K562 (cell line): ENCODE results near the gene CBY3. TPM values are rescaled to one million over a fixed set of nuclear protein-coding genes. Genes with fewer than 3 reads are reported as not detected.

Experiments
- ATAC-seq: fragments of 200-7000 bp; cut with Tn5 transposase; 3 replicates; pipeline ENCODE4 v1.9.1; 2020; ENCODE audit warnings: moderate library complexity
- BruUV-seq: library from RNA; stranded (reverse); fragments of 400-500 nt; replicated peaks from 2 replicates; lab custom pipeline; 2021; lab: Mats Ljungman, UMichigan
- CTCF ChIA-PET: fragments of 300-600 bp; formaldehyde crosslinking; extraction: SDS; loops from one replicate; lab custom pipeline; 2021; ENCODE audit warnings: low intra/inter-chr PET ratio; lab: Yijun Ruan, JAX
- POLR2A ChIA-PET: fragments of 300-600, 350-650 bp; sonication (Branson Sonifier 250); formaldehyde crosslinking; extraction: SDS; loops from one replicate; lab custom pipeline; 2021; ENCODE audit warnings: antibody characterized with exemption, inconsistent platforms; lab: Yijun Ruan, JAX
- DNase-seq, 4 experiments: peaks; one replicate each; pipeline versions ENCODE4 v3.0.0 to v3.0.0-alpha.2; 2011 to 2018; ENCODE audit warnings: low spot score in 3 of 4, mixed read lengths in 3 of 4; ENCODE audit errors: extremely low read depth in 1 of 4
- FAIRE-seq: peaks from 2 replicates; lab custom pipeline; 2011; peaks lifted over from hg19 to GRCh38; lab: Jason Lieb, UNC
- H2AFZ ChIP-seq: 2 replicates; pipeline ENCODE4 v1.6.0; 2011; ENCODE audit warnings: low read depth, low read length, control low read depth, inconsistent platforms
- H3K27ac ChIP-seq: fragments of 200-600 bp; 3 replicates; pipeline ENCODE4 v1.8.0; 2011; ENCODE audit warnings: low read depth, mild to moderate bottlenecking, control low read depth, inconsistent platforms, low read length, moderate library complexity, mixed read lengths; ENCODE audit errors: extremely low read depth
- H3K27me3 ChIP-seq, 2 experiments: fragments of 300-600 bp in 1 of 2; 2 replicates in 1 of 2; 3 replicates in 1 of 2; pipeline versions ENCODE4 v1.6.0 to v1.8.0; 2011; ENCODE audit warnings: inconsistent platforms in 2 of 2, low read length in 2 of 2, mild to moderate bottlenecking in 1 of 2, mixed read lengths in 1 of 2, moderate library complexity in 1 of 2; ENCODE audit not compliant: control insufficient read depth in 2 of 2, insufficient read depth in 2 of 2
- H3K36me3 ChIP-seq: fragments of 300-600 bp; 3 replicates; pipeline ENCODE4 v1.8.0; 2011; ENCODE audit warnings: mild to moderate bottlenecking, low read length, inconsistent platforms; ENCODE audit not compliant: control insufficient read depth, insufficient read depth
- H3K4me1 ChIP-seq, 2 experiments: fragments of 200-600 bp in 1 of 2; replicated peaks in 1 of 2; 2 replicates in 1 of 2; 3 replicates in 1 of 2; pipeline versions ENCODE4 v1.5.1 to v1.8.0; 2011; ENCODE audit warnings: inconsistent platforms in 2 of 2, low read length in 2 of 2, mild to moderate bottlenecking in 1 of 2, mixed read lengths in 1 of 2, moderate library complexity in 1 of 2; ENCODE audit not compliant: control insufficient read depth in 2 of 2, insufficient read depth in 2 of 2
- H3K4me2 ChIP-seq: 2 replicates; pipeline ENCODE4 v1.6.1; 2011; ENCODE audit warnings: low read length, control low read depth, inconsistent platforms, mixed read lengths; ENCODE audit not compliant: insufficient read depth
- H3K4me3 ChIP-seq: fragments of 200-600 bp; sonication (generic), shearing (Covaris generic); 2 replicates; pipeline ENCODE4 v1.5.1; 2016; ENCODE audit warnings: control low read depth, inconsistent platforms
- H3K79me2 ChIP-seq: fragments of 200-600 bp; 3 replicates; pipeline ENCODE4 v1.8.0; 2011; ENCODE audit warnings: low read length, inconsistent platforms; ENCODE audit not compliant: control insufficient read depth, insufficient read depth
- H3K9ac ChIP-seq, 2 experiments: 2 replicates each; pipeline versions ENCODE4 v1.6.0 to v1.6.1; 2011; ENCODE audit warnings: low read depth in 2 of 2, low read length in 2 of 2, control low read depth in 1 of 2, inconsistent platforms in 1 of 2, mild to moderate bottlenecking in 1 of 2, mixed read lengths in 1 of 2; ENCODE audit not compliant: insufficient read depth in 1 of 2
- H3K9me1 ChIP-seq: one replicate; pipeline ENCODE4 v1.6.0; 2011; ENCODE audit warnings: inconsistent platforms, mild to moderate bottlenecking, low read length, moderate library complexity; ENCODE audit not compliant: control insufficient read depth, insufficient read depth
- H3K9me3 ChIP-seq: replicated peaks from 2 replicates; pipeline ENCODE4 v1.5.1; 2011; ENCODE audit warnings: low read depth, low read length, inconsistent platforms; ENCODE audit not compliant: control insufficient read depth, insufficient read depth
- H4K20me1 ChIP-seq: replicated peaks from 2 replicates; pipeline ENCODE4 v1.6.1; 2011; ENCODE audit warnings: low read length, inconsistent platforms, mixed read lengths; ENCODE audit not compliant: control insufficient read depth, insufficient read depth
- CEBPB ChIP-seq: fragments of 450-650 bp; IDR thresholded peaks from 2 replicates; pipeline ENCODE4 v1.6.1; 2016; ENCODE audit warnings: missing genetic modification characterization, missing compliant biosample characterization
- CSDE1 ChIP-seq, 2 experiments: fragments of 450-650 bp; IDR thresholded peaks; 2 replicates each; pipeline ENCODE4 v1.6.1; 2016; ENCODE audit warnings: mild to moderate bottlenecking in 1 of 2
- EGR1 ChIP-seq: fragments of 450-650 bp; conservative IDR thresholded peaks from 2 replicates; pipeline ENCODE4 v1.6.1; 2017; ENCODE audit warnings: mild to moderate bottlenecking
- EHMT2 ChIP-seq: fragments of 450-650 bp; IDR thresholded peaks from 2 replicates; pipeline ENCODE4 v1.6.1; 2018; ENCODE audit warnings: antibody characterized with exemption
- FOS ChIP-seq: IDR thresholded peaks from 3 replicates; pipeline ENCODE4 v1.6.1; 2011; ENCODE audit not compliant: insufficient read length; ENCODE audit errors: extremely low read depth
- FOXK2 ChIP-seq, 2 experiments: fragments of 450-650 bp; IDR thresholded peaks in 1 of 2; conservative IDR thresholded peaks in 1 of 2; 2 replicates each; pipeline ENCODE4 v1.6.1; 2016; ENCODE audit warnings: low read depth in 2 of 2, mild to moderate bottlenecking in 1 of 2
- GABPB1 ChIP-seq: sonication (generic); formaldehyde crosslinking; IDR thresholded peaks from 2 replicates; pipeline ENCODE4 v1.8.0; 2022; ENCODE audit warnings: mild to moderate bottlenecking, missing genetic modification reagents
- GTF2F1 ChIP-seq: IDR thresholded peaks from 2 replicates; pipeline ENCODE4 v1.6.1; 2011; ENCODE audit warnings: low read depth, low read length, improper control_type of control experiment
- MEIS2 ChIP-seq: fragments of 450-650 bp; IDR thresholded peaks from 2 replicates; pipeline ENCODE4 v1.6.1; 2014; ENCODE audit warnings: mild to moderate bottlenecking; ENCODE audit not compliant: partially characterized antibody
- MYNN ChIP-seq, 2 experiments: sonication (generic); formaldehyde crosslinking in 1 of 2; IDR thresholded peaks; 2 replicates each; pipeline versions ENCODE4 v1.5.0 to v1.6.1; 2016 to 2020; ENCODE audit warnings: antibody characterized with exemption in 1 of 2, missing genetic modification reagents in 1 of 2
- NCOA2 ChIP-seq, 2 experiments: fragments of 450-650 bp; IDR thresholded peaks; 2 replicates each; pipeline ENCODE4 v1.6.1; 2018; ENCODE audit warnings: mild to moderate bottlenecking in 2 of 2, moderate library complexity in 1 of 2; ENCODE audit not compliant: partially characterized antibody in 2 of 2
- RBM25 ChIP-seq: fragments of 200-400 bp; formaldehyde crosslinking; IDR thresholded peaks from 2 replicates; pipeline ENCODE4 v1.6.1; 2018; ENCODE audit warnings: low read length, low read depth, moderate library complexity; ENCODE audit not compliant: severe bottlenecking
- RBM39 ChIP-seq: fragments of 200-400 bp; formaldehyde crosslinking; optimal IDR thresholded peaks from 2 replicates; pipeline ENCODE3; 2018; ENCODE audit warnings: low read depth, low read length
- SLC30A9 ChIP-seq: fragments of 250-450 bp; sonication (Bioruptor Pico); IDR thresholded peaks from 2 replicates; pipeline ENCODE4 v1.8.0; 2022; ENCODE audit warnings: mild to moderate bottlenecking, moderate library complexity
- TBP ChIP-seq: optimal IDR thresholded peaks from 2 replicates; pipeline ENCODE3; 2011; ENCODE audit warnings: low read depth, low read length, improper control_type of control experiment
- ZFPM2 ChIP-seq: fragments of 250-450 bp; sonication (Bioruptor Pico); IDR thresholded peaks from 2 replicates; pipeline ENCODE4 v1.5.1; 2022; ENCODE audit warnings: mild to moderate bottlenecking
- WGBS: fragments of 100-300 bp; shearing (Covaris generic); methylation state at CpG from one replicate; pipeline ENCODE4 v1.1.6; 2016; ENCODE audit warnings: low coverage, mixed read lengths; ENCODE audit not compliant: insufficient coverage; ENCODE audit errors: missing lambda C conversion rate; 5-methylcytosine and 5-hydroxymethylcytosine counted together
- in situ Hi-C: fragments of 300-500 bp; cut with MboI; formaldehyde crosslinking; loops from 4 replicates; pipeline ENCODE4 v1.15.0; 2018; ENCODE audit warnings: inconsistent platforms, mixed read lengths
- intact Hi-C: fragments of 100-400 bp; cut with micrococcal nuclease; formaldehyde crosslinking; loops from 2 replicates; pipeline ENCODE4 v1.14.2; 2022
- polyA plus RNA-seq, 8 experiments: library from polyadenylated mRNA; depleted of rRNA in 4 of 8; stranded (reverse) in 5 of 8; unstranded in 3 of 8; fragments of >200 nt; fragmentation: Nextera tagmentation in 2 of 8; fragmentation: Illumina TruSeq in 1 of 8; extraction: Ambion mirVana in 2 of 8; extraction: Trizol in 1 of 8; gene quantifications; 2 replicates each; pipeline versions ENCODE4 v1.2.1 to v1.2.3, GENCODE V29; 2011 to 2014; ENCODE audit warnings: inconsistent platforms in 1 of 8, missing spikeins in 1 of 8
- total RNA-seq, 7 experiments: library from RNA; depleted of rRNA in 6 of 7; stranded (reverse); fragments of >200 nt in 6 of 7; fragmentation: Illumina TruSeq in 2 of 7; extraction: Trizol in 2 of 7; gene quantifications; 2 replicates each; pipeline versions ENCODE4 v1.2.1 to v1.2.3, GENCODE V29; 2011 to 2021; ENCODE audit warnings: low replicate concordance in 1 of 7
- TF ChIP-seq, protein P1 (sequence below): fragments of 450-650 bp; formaldehyde crosslinking; IDR thresholded peaks from 2 replicates; pipeline ENCODE4 v1.4.0; 2020; ENCODE audit warnings: mild to moderate bottlenecking, mixed read lengths
- TF ChIP-seq, protein P2 (sequence below): fragments of 450-650 bp; formaldehyde crosslinking; IDR thresholded peaks from 2 replicates; pipeline ENCODE4 v1.4.0; 2022; ENCODE audit warnings: mild to moderate bottlenecking, moderate library complexity
- TF ChIP-seq, protein P3 (sequence below): sonication (generic); formaldehyde crosslinking; IDR thresholded peaks from 2 replicates; pipeline ENCODE4 v1.8.0; 2022; ENCODE audit warnings: mild to moderate bottlenecking, missing genetic modification reagents
- TF ChIP-seq, protein P4 (sequence below): fragments of 250-450 bp; sonication (Bioruptor Pico); IDR thresholded peaks from 2 replicates; pipeline ENCODE4 v1.8.0; 2021; ENCODE audit warnings: borderline replicate concordance, mild to moderate bottlenecking, moderate library complexity; ENCODE audit not compliant: poor library complexity, severe bottlenecking

CBY3 gene
- total and polyA plus RNA-seq, 9 of the 15 experiments (the other 6 are each of a cell fraction or from before 2014, with no cell fraction given), result not detected

DNA sequence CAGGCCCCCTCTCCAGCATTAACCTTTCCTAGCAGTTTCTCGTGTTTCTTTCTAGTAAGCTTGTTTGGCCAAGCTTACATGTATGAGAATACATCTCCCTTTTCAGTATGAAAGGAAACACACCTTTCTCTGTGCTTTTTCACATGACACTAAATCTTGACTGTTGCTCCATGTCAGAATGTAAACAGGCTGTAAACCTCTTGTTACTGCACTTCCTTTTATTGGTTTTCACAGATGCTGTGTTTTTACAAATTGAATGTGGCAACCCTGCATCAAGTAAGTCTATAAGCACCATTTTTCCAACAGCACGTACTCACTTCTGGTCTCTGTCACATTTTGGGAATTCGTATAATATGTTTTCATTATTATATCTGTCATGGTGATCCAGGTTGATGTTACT, 15.8 kb upstream of the CBY3 start (continued):
- TF ChIP-seq, protein P1, sequence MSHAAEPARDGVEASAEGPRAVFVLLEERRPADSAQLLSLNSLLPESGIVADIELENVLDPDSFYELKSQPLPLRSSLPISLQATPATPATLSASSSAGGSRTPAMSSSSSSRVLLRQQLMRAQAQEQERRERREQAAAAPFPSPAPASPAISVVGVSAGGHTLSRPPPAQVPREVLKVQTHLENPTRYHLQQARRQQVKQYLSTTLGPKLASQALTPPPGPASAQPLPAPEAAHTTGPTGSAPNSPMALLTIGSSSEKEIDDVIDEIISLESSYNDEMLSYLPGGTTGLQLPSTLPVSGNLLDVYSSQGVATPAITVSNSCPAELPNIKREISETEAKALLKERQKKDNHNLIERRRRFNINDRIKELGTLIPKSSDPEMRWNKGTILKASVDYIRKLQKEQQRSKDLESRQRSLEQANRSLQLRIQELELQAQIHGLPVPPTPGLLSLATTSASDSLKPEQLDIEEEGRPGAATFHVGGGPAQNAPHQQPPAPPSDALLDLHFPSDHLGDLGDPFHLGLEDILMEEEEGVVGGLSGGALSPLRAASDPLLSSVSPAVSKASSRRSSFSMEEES (CRISPR knock-in tag), result no peak
- TF ChIP-seq RBM25 (no peak), MEIS2 (peak; percentile 59), FOXK2 (conservative IDR thresholded peaks at IDR 0.05 in 1 of 2, IDR thresholded peaks at IDR 0.05 in 1 of 2; ENCODE audit: low read depth in 2 of 2) (peak in 1 of 2 experiments; percentile 36; a peak in 1 of 4 replicates), GTF2F1 (no peak)
- TF ChIP-seq, protein P2, sequence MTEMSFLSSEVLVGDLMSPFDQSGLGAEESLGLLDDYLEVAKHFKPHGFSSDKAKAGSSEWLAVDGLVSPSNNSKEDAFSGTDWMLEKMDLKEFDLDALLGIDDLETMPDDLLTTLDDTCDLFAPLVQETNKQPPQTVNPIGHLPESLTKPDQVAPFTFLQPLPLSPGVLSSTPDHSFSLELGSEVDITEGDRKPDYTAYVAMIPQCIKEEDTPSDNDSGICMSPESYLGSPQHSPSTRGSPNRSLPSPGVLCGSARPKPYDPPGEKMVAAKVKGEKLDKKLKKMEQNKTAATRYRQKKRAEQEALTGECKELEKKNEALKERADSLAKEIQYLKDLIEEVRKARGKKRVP (CRISPR knock-in tag), result no peak
- TF ChIP-seq, protein P3, sequence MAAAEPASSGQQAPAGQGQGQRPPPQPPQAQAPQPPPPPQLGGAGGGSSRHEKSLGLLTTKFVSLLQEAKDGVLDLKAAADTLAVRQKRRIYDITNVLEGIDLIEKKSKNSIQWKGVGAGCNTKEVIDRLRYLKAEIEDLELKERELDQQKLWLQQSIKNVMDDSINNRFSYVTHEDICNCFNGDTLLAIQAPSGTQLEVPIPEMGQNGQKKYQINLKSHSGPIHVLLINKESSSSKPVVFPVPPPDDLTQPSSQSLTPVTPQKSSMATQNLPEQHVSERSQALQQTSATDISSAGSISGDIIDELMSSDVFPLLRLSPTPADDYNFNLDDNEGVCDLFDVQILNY, result no peak

DNA sequence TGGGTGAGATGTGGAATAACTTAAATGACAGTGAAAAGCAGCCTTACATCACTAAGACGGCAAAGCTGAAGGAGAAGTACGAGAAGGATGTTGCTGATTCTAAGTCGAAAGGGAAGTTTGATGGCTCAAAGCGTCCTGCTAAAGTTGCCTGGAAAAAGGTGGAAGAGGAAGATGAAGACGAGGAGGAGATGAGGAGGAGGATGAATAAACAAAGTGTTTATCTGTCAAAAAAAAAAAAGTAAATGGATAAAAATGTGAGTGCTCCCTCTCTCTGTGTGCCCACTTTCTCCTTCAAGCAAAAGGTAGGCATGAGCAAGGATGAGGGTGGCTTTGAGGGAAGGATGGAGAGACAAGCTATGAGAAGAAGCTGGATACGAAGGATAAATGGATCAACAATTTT, 13.7 kb upstream of the CBY3 start:
- DNase-seq (no peak), FAIRE-seq (no peak), ATAC-seq (no peak)
- ChIA-PET POLR2A (interaction anchor here (0.6 to 1.4 kb wide), 4 partner anchors 9 to 363 kb away, joined by 3 to 4 read pairs (median 4); partner anchors contain the start of gene CBY3), CTCF (no interaction called here)
- Histone ChIP-seq H2AFZ (0 out of 2 replicates have a peak overlapping the region, but pooled peaks have one; percentile 42), H3K9me3 (no peaks in the 10 kb centered on the region), H3K79me2 (peaks cover 23% of the 10 kb centered on the region), H3K27ac (no peak overlapping the region), H3K27me3 (no peaks in the 10 kb centered on the region), H4K20me1 (no peaks in the 10 kb centered on the region), H3K4me1 (peaks cover 13 to 24% of the 10 kb centered on the region in 2 experiments), H3K36me3 (no peaks in the 10 kb centered on the region), H3K4me2 (no peak overlapping the region), H3K4me3 (no peak overlapping the region), H3K9ac (no peak overlapping the region), H3K9me1 (no peaks in the 10 kb centered on the region)
- in situ Hi-C loops (no loop called here), intact Hi-C loops (no loop called here)
- BruUV-seq, result no TSS peak
- 60% methylated on average over 6 of the region's 6 CpGs for WGBS
- TF ChIP-seq GABPB1 (CRISPR knock-in tag) (no peak), NCOA2 (IDR thresholded peaks at IDR 0.05; ENCODE audit: partially characterized antibody in 2 of 2) (no peak), EGR1 (no peak), EHMT2 (no peak), ZFPM2 (CRISPR knock-in tag) (no peak), CEBPB (tag) (no peak), SLC30A9 (CRISPR knock-in tag) (no peak), MYNN (IDR thresholded peaks at IDR 0.05) (no peak), MYNN (CRISPR knock-in tag; IDR thresholded peaks at IDR 0.05) (no peak), CSDE1 (IDR thresholded peaks at IDR 0.05) (no peak), FOS (no peak), TBP (no peak), RBM39 (no peak)
- TF ChIP-seq, protein P4, sequence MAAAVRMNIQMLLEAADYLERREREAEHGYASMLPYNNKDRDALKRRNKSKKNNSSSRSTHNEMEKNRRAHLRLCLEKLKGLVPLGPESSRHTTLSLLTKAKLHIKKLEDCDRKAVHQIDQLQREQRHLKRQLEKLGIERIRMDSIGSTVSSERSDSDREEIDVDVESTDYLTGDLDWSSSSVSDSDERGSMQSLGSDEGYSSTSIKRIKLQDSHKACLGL (CRISPR knock-in tag), result no peak
